ENCODE results near the gene PGA4.

DNA sequence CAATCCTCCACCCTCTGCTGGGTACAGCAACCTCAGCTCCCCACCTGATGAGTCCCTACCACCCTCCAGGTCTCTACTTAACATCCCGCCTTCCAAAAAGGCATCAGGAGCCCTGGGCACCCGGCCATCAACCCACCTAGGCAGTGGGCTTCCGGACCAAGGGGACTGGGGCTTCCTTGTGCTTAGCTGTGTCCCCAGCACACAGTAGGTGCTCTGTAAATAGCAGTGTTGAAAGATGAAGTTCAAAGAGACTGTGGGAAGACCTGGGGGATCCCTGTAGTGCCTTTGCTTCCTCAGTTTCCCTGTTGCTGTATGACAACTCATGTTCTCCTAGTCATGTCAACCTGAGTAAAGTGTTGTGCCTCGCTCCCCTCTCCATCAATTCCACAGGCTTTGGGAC is 51.9 kb downstream of the PGA4 start:
- TF ChIP-seq POLR2A (IDR thresholded peaks at IDR 0.05), result no peak
- no peak for TF ChIP-seq CTCF (IDR thresholded peaks at IDR 0.05)
